OCI-M1 (cell line): ENCODE measurements around the gene DFFA.
A peak's percentile ranks its signal among the peaks of the same experiment; 100 is the strongest.
"Not testable (repeated sequence)": the region's sequence is repeated elsewhere in the genome, so short reads cannot be mapped to it uniquely, and the experiment has no call there.

Source experiments
- DNase-seq: peaks from one replicate; lab custom pipeline; 2025; lab: John Stamatoyannopoulos, UW

Gene DFFA

DNA sequence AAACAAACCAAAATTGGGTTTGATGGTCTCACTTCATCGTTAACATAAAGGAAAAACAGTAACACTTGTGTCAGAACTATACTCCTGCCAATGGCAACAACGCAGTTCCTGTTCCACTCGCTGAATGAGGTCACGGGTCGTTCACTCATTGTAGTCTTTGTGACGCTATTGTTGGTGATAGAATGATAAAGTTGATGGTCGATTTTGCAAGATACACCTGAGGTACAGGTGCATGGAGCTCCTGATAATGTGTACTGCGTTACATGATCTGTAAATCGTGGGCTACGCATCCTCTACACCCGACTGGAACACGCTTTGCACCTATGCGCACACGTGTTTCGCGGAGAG is 42.5 kb downstream of the DFFA start:
- no peak for DNase-seq

DNA sequence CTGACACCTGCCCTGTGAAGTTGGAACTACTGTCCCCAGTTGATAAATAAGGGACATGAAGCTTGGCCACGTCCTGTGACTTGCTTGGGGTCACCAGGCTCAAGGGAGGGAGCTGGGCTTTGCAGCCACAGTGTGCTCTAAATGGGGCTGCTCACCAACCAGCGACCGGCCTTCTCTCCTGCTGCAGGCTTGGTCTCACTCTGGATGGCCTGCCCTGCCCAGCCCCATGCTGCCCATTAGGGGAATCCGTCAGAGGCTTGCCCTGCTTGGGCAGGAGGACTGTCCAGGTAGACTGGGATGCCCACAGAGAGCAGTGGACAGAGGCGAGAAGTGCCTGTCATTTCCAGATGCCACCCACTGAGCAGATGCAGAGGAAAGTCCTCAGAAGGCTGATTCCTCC is 43.3 kb downstream of the DFFA start:
- DNase-seq = no peak

DNA sequence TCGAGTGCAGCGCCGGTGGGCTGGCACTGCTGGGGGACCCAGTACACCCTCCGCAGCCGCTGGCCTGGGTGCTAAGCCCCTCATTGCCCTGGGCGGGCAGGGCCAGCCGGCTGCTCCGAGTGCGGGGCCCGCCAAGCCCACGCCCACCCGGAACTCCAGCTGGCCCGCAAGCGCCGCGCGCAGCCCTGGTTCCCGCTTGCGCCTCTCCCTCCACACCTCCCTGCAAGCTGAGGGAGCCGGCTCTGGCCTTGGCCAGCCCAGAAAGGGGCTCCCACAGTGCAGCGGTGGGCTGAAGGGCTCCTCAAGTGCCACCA is 45.8 kb downstream of the DFFA start:
- DNase-seq = not testable (repeated sequence)

DNA sequence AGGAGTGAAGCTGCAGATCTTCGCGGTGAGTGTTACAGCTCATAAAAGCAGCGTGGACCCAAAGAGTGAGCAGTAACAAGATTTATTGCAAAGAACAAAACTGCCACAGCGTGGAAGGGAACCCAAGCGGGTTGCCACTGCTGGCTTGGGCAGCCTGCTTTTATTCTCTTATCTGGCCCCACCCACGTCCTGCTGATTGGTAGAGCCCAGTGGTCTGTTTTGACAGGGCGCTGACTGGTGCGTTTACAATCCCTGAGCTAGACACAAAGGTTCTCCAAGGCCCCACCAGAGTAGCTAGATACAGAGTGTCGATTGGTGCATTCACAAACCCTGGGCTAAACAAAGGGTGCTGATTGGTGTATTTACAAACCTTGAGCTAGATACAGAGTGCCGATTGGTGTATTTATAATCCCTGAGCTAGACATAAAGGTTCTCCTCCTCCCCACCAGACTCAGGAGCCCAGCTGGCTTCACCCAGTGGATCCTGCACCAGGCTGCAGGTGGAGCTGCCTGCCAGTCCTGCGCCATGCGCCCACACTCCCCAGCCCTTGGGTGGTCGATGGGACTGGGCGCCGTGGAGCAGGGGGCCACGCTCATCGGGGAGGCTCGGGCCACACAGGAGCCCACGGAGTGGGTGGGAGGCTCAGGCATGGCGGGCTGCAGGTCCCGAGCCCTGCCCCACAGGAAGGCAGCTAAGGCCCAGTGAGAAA is 46.3 kb downstream of the DFFA start:
- not testable (repeated sequence) for DNase-seq

- DNase-seq = no peak
Measured at GRCh38 chr1:10424651-10425050, 47.7 kb downstream of the DFFA start.

GRCh38 chr1:10424034-10424433 is 48.3 kb downstream of the DFFA start:
- no peak for DNase-seq

GRCh38 chr1:10421637-10422036 is 50.7 kb downstream of the DFFA start:
- no peak for DNase-seq

DNA sequence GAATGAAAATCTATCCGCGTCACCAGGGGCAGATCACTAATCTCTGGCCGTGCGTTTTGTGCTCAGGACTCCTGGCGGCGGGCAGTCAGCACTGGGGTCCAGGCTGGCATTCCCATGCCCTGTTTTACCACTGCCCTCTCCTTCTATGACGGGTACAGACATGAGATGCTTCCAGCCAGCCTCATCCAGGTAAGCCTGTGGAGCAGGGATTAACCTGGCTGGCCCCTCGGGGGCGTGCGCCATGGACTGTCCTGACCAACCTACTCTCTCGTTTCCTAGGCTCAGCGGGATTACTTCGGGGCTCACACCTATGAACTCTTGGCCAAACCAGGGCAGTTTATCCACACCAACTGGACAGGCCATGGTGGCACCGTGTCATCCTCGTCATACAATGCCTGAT is 53.0 kb downstream of the DFFA start:
- DNase-seq = no peak

GRCh38 chr1:10418741-10419140 is 53.6 kb downstream of the DFFA start:
- not testable (repeated sequence) for DNase-seq

GRCh38 chr1:10415967-10416366 is 56.4 kb downstream of the DFFA start:
- not testable (repeated sequence) for DNase-seq

- DNase-seq = peak; percentile 93
Measured at GRCh38 chr1:10415211-10415930, 57.0 kb downstream of the DFFA start.

DNA sequence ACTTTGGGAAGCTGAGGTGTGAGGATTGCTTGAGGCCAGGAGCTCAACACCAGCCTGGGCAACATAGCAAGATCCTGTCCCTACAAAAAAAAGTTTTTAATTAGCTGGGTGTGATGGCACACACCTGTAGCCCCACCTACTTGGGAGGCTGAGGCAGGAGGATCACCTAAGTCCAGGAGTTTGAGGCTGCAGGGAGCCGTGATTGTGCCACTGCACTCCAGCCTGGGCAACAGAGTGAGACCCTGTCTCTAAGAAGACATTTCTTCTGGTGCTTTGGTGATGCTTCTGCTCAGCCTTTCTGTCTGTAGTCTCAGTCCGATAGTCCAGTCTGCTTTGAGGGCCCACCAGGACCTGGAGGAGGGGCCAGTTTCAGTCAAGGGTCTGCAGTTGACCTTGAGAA is 65.1 kb downstream of the DFFA start:
- DNase-seq = no peak
